ENCODE measurements around the gene FUT9.

FUT9 gene

GRCh38 chr6:96015518-96016333 is at the start of gene FUT9:
TSS of gene FUT9 (plus strand) at chr6:96015974. CDS start at chr6:96203156, 187,182 bp downstream.
- no peak for DNase-seq (ENCODE audit: low read depth)

GRCh38 chr6:95967594-95967993 is 48.2 kb upstream of the FUT9 start:
- DNase-seq (ENCODE audit: low read depth), result no peak

- no peak for DNase-seq (ENCODE audit: low read depth)
These were observed 41.8 kb upstream of the FUT9 start for GRCh38 chr6:95973976-95974375.

- DNase-seq (ENCODE audit: low read depth), result no peak
These were observed 37.5 kb upstream of the FUT9 start for GRCh38 chr6:95978230-95978629.

GRCh38 chr6:95991906-95992305 is 23.9 kb upstream of the FUT9 start:
- DNase-seq (ENCODE audit: low read depth), result no peak

GRCh38 chr6:95994151-95994550 is 21.6 kb upstream of the FUT9 start:
- DNase-seq (ENCODE audit: low read depth), result no peak

- no peak for DNase-seq (ENCODE audit: low read depth)
These were observed 17.6 kb upstream of the FUT9 start for GRCh38 chr6:95998133-95998532.

GRCh38 chr6:96001891-96002575 is 13.7 kb upstream of the FUT9 start:
- DNase-seq (ENCODE audit: low read depth), result no peak

- no peak for DNase-seq (ENCODE audit: low read depth)
These were observed 13.2 kb upstream of the FUT9 start for GRCh38 chr6:96002576-96002910.

- DNase-seq (ENCODE audit: low read depth), result no peak
These were observed 12.9 kb upstream of the FUT9 start for GRCh38 chr6:96002912-96003311.

GRCh38 chr6:96007663-96008062 is 8.1 kb upstream of the FUT9 start:
- DNase-seq (ENCODE audit: low read depth), result no peak

- no peak for DNase-seq (ENCODE audit: low read depth)
These were observed 2.2 kb upstream of the FUT9 start for GRCh38 chr6:96013531-96013930.

- DNase-seq (ENCODE audit: low read depth), result no peak
These were observed 792 bp upstream of the FUT9 start for GRCh38 chr6:96014846-96015517.

GRCh38 chr6:96016334-96017069 is 728 bp downstream of the FUT9 start:
- DNase-seq (ENCODE audit: low read depth), result no peak

- no peak for DNase-seq (ENCODE audit: low read depth)
These were observed 1.2 kb downstream of the FUT9 start for GRCh38 chr6:96017070-96017359.

- DNase-seq (ENCODE audit: low read depth), result no peak
These were observed 6.5 kb downstream of the FUT9 start for GRCh38 chr6:96022225-96022624.

- DNase-seq (ENCODE audit: low read depth), result no peak
These were observed 16.9 kb downstream of the FUT9 start for GRCh38 chr6:96032661-96033060.

- DNase-seq (ENCODE audit: low read depth), result no peak
These were observed 35.8 kb downstream of the FUT9 start for GRCh38 chr6:96051555-96051954.

GRCh38 chr6:96058082-96058481 is 42.3 kb downstream of the FUT9 start:
- DNase-seq (ENCODE audit: low read depth), result no peak

- DNase-seq (ENCODE audit: low read depth), result no peak
These were observed 43.8 kb downstream of the FUT9 start for GRCh38 chr6:96059586-96059985.

- DNase-seq (ENCODE audit: low read depth), result no peak
These were observed 44.5 kb downstream of the FUT9 start for GRCh38 chr6:96060249-96060648.

GRCh38 chr6:96065213-96065612 is 49.4 kb downstream of the FUT9 start:
- DNase-seq (ENCODE audit: low read depth), result no peak

GRCh38 chr6:96066376-96066775 is 50.6 kb downstream of the FUT9 start:
- DNase-seq (ENCODE audit: low read depth), result no peak
